ENCODE results near the gene RIPK1.

The RIPK1 gene

DNA sequence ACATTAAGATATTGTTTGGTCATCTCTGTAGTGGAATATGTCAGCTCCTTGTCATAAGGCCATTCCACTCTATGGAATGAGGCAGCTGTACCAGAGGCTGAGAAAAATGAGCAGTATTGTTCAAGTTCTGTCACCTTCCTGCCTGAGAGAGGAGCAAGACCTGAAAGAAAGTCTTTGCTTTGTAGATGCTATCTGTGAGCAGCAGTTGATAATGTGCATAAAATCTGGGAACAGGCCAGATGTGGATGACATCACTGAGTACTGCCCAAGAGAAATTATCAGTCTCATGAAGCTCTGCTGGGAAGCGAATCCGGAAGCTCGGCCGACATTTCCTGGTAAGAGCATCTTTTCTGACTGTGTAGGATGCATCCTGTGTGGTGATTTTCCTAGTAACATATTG lies 16.8 kb downstream of the RIPK1 start:
- DNase-seq (ENCODE audit: low read depth): no peak

DNA sequence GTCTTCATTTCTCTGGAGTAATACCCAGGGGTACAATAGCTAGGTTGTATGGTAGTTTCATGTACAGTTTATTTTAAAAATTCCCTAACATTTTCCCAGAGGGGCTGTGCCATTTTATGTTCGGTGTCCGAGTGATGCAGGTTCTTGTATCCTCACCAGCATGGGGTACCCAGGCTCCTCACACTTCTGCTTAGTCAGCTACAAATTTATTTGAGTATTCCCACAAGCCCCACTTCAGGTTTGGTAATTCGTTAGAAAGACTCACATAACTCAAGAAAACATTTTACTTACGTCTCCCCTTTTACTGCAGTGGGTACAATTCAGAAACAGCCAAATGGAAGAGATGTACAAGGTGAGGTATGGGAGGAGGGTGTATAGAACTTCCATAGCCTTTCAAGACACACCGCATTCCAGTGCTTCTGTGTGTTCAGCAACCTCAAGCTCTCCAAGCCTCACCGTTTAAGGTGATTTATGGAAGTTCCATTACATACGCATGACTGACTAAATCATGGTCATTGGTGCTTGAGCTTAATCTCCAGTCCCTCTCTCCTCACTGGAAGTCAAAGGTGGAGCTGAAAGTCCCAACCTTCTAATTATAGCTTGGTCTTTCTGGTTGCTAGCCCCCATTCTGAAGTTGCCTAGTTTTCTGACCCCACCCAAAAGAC lies 18.1 kb downstream of the RIPK1 start:
- DNase-seq (ENCODE audit: low read depth): no peak

GRCh38 chr6:3088446-3088845 lies 20.2 kb downstream of the RIPK1 start:
- DNase-seq (ENCODE audit: low read depth): no peak

DNA sequence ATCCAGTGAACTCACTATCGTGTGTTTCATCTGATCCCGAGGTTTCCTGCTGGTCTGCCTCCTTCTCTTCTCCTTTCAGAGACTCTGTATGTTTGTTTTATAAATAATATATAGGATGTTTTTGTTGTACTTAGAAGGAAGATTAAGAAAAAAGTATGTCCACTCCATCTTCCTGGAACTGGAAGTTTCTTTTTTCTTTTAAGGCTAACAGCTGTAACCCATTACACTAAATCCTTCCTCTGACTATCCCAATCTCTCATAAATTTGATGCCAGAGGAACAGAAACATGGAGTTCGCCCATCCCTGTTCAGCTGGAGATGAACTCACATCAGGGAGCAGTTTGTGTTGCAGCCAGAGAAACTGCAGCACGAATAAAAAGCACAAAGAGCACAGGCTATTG lies 20.7 kb downstream of the RIPK1 start:
- no peak for DNase-seq (ENCODE audit: low read depth)

- DNase-seq (ENCODE audit: low read depth): no peak
Observed at GRCh38 chr6:3090013-3090412, 21.7 kb downstream of the RIPK1 start.

DNA sequence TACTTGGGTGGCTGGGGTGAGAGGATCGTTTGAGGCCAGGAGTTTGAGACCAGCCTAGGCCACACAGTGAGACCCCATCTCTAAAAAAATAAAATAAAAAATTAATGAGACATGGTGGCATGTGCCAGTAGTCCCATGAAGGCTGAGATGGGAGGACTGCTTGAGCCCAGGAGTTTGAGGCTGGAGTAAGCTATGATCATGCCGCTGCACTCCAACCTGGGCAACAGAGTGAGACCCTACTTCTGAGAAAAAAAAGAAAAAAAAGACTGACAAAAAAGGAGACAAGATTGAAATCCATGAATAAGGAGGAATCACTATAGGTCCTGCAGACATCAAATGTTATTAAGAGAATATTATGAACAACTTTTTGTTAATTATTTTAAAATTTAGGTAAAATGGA lies 26.5 kb downstream of the RIPK1 start:
- no peak for DNase-seq (ENCODE audit: low read depth)

- no peak for DNase-seq (ENCODE audit: low read depth)
Observed at GRCh38 chr6:3102875-3103274, 34.6 kb downstream of the RIPK1 start.

- no peak for DNase-seq (ENCODE audit: low read depth)
Observed at GRCh38 chr6:3108746-3109414, 40.6 kb downstream of the RIPK1 start.

GRCh38 chr6:3109761-3110160 lies 41.5 kb downstream of the RIPK1 start:
- DNase-seq (ENCODE audit: low read depth): no peak

- no peak for DNase-seq (ENCODE audit: low read depth)
Observed at GRCh38 chr6:3114377-3114776, 46.1 kb downstream of the RIPK1 start.

GRCh38 chr6:3117912-3118352 lies 49.6 kb downstream of the RIPK1 start:
- DNase-seq (ENCODE audit: low read depth): no peak

- peak; percentile 100 for DNase-seq (ENCODE audit: low read depth)
Observed at GRCh38 chr6:3118353-3119039, 50.2 kb downstream of the RIPK1 start, which contains the start of gene BPHL. BPHL (plus strand) TSS chr6:3118711; CDS start chr6:3118741, 30 bp downstream.

GRCh38 chr6:3119040-3119723 lies 50.9 kb downstream of the RIPK1 start:
- no peak for DNase-seq (ENCODE audit: low read depth)

GRCh38 chr6:3120765-3121089 lies 52.4 kb downstream of the RIPK1 start:
- DNase-seq (ENCODE audit: low read depth): no peak

- DNase-seq (ENCODE audit: low read depth): no peak
Observed at GRCh38 chr6:3122823-3123182, 54.5 kb downstream of the RIPK1 start.

DNA sequence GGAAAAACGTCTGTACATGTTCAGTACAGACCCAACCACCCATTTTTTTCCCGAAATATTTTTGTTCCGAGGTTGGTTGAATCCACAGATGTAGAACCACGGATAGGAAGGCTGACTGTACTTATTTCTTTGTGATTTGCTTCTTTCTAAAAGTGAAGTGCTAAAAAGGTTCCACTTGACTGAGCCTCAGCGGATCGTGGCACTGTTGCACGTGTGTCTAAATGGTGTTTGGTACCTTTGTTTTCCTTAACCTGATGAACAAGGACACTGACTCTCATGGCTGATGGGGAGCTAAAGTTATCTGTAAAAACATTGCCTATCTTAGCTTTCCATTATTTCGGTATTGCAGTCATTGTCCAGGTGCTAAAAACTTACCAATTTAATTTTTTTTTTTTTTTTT lies 56.4 kb downstream of the RIPK1 start:
- DNase-seq (ENCODE audit: low read depth): no peak

DNA sequence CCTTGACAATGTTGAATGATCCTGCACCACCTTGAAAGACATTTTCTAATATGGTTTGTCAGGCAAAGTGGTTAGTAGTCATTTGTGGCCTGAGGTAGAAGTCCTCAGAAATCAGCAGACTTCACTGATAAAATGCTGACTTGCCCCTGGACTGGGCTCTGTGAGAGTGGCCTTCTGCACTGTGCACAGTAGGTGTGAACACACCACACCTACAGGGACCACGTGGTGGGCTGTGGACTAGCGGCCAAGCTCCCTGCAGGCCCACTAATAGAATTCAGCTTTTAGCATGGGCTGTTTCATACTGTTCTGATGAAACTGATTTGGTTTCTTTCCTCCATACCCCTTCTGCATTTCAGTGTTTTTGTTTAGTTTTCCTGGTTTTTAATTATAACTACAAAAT lies 57.5 kb downstream of the RIPK1 start:
- no peak for DNase-seq (ENCODE audit: low read depth)

DNA sequence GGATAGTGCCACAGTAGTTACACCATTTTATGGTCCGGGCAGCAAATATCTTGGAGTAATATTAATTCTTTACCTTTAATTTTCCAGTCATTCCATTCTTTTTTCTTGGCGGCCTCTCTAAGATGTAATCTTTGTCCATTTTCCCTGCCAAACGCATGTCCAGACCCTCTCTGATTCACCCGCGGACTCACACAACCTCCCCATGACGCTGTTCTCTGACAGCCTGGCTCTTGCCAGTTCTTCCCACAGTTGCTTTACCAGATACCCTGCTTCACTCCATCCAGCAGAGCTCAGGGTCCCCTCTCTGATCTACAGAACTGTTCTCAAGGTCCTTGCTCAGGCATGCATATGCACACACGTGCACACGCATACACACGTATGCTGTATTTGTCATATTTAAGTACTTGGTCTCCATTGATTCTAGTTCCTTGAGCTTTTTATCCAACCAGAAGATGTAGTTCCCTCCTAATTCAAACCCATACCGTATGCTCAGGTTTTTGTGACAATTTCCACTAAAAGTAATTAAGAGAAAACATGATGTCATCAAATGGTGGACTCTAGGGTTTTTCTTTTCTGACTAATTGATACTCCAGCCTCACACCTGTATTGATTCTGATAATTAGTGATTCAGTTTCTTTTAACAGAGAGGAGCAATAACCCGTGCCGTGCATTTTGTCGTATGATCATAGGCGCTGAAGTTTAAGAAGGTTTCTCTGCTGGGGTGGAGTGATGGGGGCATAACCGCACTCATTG lies 60.2 kb downstream of the RIPK1 start:
- no peak for DNase-seq (ENCODE audit: low read depth)

- no peak for DNase-seq (ENCODE audit: low read depth)
Observed at GRCh38 chr6:3131695-3132094, 63.4 kb downstream of the RIPK1 start.

- no peak for DNase-seq (ENCODE audit: low read depth)
Observed at GRCh38 chr6:3133515-3133914, 65.2 kb downstream of the RIPK1 start.

- no peak for DNase-seq (ENCODE audit: low read depth)
Observed at GRCh38 chr6:3135668-3136291, 67.5 kb downstream of the RIPK1 start.

Data from stimulated activated CD8-positive, alpha-beta memory T cell treated with anti-CD3 and anti-CD28 coated beads, Interleukin-4, amount 100 ng/mL, for 24 hours (primary cell).